ENCODE results near the gene ADARB2. TPM values are rescaled to one million over a fixed set of nuclear protein-coding genes. Genes with fewer than 3 reads are reported as not detected.

Gene ADARB2
- total RNA-seq, 4 donors from 2014 or later: 0.32 to 1.6 (median 0.80) TPM

DNA sequence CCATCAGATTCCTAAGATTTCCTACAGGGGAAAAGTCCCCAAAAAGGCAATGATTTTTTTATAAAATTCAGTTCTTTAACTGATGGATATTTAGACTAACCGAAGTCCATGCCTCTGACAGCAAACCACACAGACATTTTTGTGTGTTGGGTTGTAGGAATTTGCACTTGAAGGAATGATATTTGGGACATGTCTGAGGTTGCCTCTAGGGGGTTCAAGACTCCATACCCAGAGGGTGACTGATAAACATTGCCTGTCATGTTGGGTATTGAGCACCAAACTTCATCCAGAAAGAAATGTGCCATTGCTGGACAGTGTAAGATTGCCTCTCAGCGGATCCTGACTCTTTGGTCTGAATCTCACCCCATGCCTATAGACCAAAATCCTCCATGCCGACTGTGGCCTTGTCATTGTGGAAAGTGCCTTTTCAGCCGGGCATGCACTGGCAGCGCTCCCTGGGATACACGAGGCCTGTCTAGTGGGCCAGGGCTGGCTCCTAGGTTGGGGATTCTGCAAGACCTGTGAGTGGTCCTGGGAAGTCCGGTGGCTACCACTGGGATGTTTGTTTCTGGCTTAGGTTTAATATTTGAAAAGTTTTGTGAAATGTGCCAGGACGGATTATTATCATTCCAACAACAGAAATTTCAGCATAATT lies 428.2 kb downstream of the ADARB2 start:
- TF ChIP-seq EP300 (IDR thresholded peaks at IDR 0.05) (no peak), POLR2A (IDR thresholded peaks at IDR 0.05) (no peak), POLR2AphosphoS5 (IDR thresholded peaks at IDR 0.05) (no peak)
- TF ChIP-seq, protein P1, sequence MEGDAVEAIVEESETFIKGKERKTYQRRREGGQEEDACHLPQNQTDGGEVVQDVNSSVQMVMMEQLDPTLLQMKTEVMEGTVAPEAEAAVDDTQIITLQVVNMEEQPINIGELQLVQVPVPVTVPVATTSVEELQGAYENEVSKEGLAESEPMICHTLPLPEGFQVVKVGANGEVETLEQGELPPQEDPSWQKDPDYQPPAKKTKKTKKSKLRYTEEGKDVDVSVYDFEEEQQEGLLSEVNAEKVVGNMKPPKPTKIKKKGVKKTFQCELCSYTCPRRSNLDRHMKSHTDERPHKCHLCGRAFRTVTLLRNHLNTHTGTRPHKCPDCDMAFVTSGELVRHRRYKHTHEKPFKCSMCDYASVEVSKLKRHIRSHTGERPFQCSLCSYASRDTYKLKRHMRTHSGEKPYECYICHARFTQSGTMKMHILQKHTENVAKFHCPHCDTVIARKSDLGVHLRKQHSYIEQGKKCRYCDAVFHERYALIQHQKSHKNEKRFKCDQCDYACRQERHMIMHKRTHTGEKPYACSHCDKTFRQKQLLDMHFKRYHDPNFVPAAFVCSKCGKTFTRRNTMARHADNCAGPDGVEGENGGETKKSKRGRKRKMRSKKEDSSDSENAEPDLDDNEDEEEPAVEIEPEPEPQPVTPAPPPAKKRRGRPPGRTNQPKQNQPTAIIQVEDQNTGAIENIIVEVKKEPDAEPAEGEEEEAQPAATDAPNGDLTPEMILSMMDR (IDR thresholded peaks at IDR 0.05): no peak
- Histone ChIP-seq H3K27ac (no peak overlapping the region), H3K4me3 (no peak overlapping the region), H3K36me3 (no peaks in the 10 kb centered on the region), H3K4me1 (no peaks in the 10 kb centered on the region), H3K27me3 (no peaks in the 10 kb centered on the region), H3K9me3 (no peaks in the 10 kb centered on the region)
- WGBS: 82% methylated on average over 8 of the region's 8 CpGs
- peak in 1 of 2 donors; percentile 56 for DNase-seq (ENCODE audit: low spot score in 2 of 2)

DNA sequence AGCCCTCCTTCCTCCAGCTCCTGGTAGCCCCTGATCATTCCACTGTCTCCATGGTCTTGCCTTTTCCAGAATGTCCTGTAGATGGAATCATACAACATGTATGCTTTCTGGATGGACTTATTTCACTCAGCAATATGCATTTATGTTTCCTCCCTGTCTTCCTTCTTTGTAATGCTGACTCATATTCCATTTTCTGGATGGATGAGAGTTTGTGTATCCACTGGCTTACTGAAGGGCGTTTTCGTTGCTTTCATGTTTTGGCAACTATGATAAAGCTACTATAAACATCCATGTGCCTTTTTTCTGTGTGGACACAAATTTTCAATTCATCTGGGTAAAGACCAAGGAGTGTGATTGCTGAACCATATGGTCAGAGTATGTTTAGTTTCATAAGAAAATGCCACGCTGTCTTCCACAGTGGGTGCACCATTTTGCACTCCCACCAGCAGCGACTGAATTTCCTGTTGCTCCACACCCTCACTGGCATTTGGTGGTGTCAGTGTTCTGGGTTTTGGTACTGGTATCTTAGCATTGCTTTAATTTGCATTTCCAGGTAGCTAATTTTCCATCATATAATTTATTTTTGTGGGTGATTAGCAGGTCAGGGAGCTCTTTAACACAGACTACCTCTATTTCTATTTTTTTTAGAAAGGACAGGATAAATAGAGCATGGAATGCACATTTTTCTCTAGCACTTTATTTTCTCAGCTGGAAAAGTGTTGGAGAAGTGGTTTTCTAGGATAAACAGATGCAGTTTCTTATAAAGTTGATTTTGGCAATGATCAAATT lies 429.0 kb downstream of the ADARB2 start:
- H3K4me1 ChIP-seq: no peaks in the 10 kb centered on the region
- 58% methylated on average over 4 of the region's 4 CpGs for WGBS
- H3K9me3 ChIP-seq: no peaks in the 10 kb centered on the region
- no peak overlapping the region for H3K4me3 ChIP-seq
- DNase-seq (ENCODE audit: low spot score in 2 of 2): peak in 1 of 2 donors; percentile 16
- TF ChIP-seq POLR2AphosphoS5 (IDR thresholded peaks at IDR 0.05) (no peak), EP300 (IDR thresholded peaks at IDR 0.05) (no peak), POLR2A (IDR thresholded peaks at IDR 0.05) (no peak)
- TF ChIP-seq, protein P1 (IDR thresholded peaks at IDR 0.05): no peak
- no peaks in the 10 kb centered on the region for H3K36me3 ChIP-seq
- H3K27me3 ChIP-seq: no peaks in the 10 kb centered on the region
- no peak overlapping the region for H3K27ac ChIP-seq

DNA sequence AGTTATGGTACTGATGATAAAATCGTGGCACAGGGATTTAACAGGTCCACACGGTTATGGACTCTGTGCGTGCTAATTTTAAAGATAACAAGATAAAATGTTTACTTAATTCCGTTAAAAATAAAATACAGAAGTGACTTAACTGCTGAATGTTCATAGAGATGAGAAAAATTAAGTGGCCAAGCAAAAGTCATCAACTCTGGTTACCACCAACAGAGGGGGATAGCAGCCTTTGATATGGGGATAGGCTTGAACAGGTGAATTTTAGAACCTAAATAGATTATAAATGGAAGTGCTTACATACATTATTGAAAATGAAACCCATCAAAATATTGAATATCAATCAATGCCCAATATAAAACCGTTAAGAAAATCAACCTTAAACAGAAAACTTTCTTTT lies 436.2 kb downstream of the ADARB2 start:
- Histone ChIP-seq H3K27me3 (peaks cover 7% of the 10 kb centered on the region), H3K36me3 (no peaks in the 10 kb centered on the region), H3K9me3 (no peaks in the 10 kb centered on the region), H3K4me3 (no peak overlapping the region), H3K4me1 (no peaks in the 10 kb centered on the region), H3K27ac (no peak overlapping the region)
- TF ChIP-seq, protein P1 (IDR thresholded peaks at IDR 0.05): no peak
- TF ChIP-seq POLR2A (IDR thresholded peaks at IDR 0.05) (no peak), EP300 (IDR thresholded peaks at IDR 0.05) (no peak), POLR2AphosphoS5 (IDR thresholded peaks at IDR 0.05) (no peak)
- no peak for DNase-seq (ENCODE audit: low spot score in 2 of 2)
- 69% methylated on average over 5 of the region's 5 CpGs for WGBS

DNA sequence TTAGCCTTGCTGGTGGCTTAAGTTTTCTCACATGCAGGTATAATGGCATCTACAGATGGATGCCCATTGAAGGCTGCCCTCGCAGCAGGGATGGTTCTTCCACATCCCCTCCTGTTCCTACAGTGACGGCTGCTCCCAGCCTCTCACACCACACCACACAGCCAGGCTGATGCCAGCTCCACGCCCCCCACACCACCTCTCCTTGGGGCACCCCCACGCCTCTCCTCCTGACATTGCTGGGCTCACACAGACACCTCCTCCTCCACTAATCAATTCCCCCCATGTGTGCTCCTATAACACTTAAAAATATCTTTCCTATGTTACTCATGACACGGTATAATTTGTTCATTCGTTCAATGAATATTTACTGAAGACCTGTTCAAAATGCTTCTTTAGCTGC lies 437.1 kb downstream of the ADARB2 start:
- no peak for DNase-seq (ENCODE audit: low spot score in 2 of 2)
- H3K27me3 ChIP-seq: peaks cover 7% of the 10 kb centered on the region
- 67% methylated on average over 6 of the region's 6 CpGs for WGBS
- no peak overlapping the region for H3K27ac ChIP-seq
- H3K9me3 ChIP-seq: no peaks in the 10 kb centered on the region
- no peaks in the 10 kb centered on the region for H3K4me1 ChIP-seq
- TF ChIP-seq, protein P1 (IDR thresholded peaks at IDR 0.05): no peak
- TF ChIP-seq EP300 (IDR thresholded peaks at IDR 0.05) (no peak), POLR2A (IDR thresholded peaks at IDR 0.05) (no peak), POLR2AphosphoS5 (IDR thresholded peaks at IDR 0.05) (no peak)
- no peak overlapping the region for H3K4me3 ChIP-seq
- H3K36me3 ChIP-seq: no peaks in the 10 kb centered on the region

DNA sequence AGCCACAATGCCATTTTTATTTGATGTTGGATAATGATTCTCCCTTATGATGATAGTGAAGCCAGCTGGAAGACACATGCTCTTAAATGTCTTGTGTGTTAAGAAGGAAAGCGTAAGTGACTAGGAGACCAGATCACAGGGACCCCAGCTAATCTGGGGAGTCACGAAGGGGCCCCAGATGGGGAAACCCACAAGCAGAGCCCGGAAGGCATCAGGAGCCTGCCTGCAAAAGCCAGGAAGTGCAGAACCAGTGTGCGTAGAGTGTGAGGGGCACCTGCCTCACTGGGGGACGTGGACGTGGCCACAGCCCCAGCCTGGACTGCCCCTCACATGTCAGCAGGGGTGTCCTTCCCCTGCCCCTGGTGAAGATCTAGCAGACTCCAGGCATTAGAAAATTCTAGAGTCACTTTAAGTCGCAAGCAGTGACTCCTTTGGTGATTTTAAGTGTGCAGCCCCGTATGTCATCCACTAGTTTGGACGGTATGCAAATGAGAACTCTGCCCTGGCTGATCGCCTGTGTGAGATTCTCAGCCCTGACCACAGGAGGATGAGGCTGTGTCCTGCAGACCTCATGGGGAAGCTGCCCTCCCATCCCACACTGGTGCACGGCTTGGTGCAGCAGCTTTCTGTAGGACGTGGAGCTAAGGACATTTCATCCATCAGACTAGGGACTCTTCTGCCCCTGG lies 438.1 kb downstream of the ADARB2 start:
- H3K27ac ChIP-seq: no peak overlapping the region
- H3K4me1 ChIP-seq: no peaks in the 10 kb centered on the region
- H3K9me3 ChIP-seq: no peaks in the 10 kb centered on the region
- WGBS: 66% methylated on average over 9 of the region's 12 CpGs
- TF ChIP-seq, protein P1 (IDR thresholded peaks at IDR 0.05): no peak
- no peak for TF ChIP-seq POLR2AphosphoS5 (IDR thresholded peaks at IDR 0.05)
- no peak for TF ChIP-seq EP300 (IDR thresholded peaks at IDR 0.05)
- no peak for TF ChIP-seq POLR2A (IDR thresholded peaks at IDR 0.05)
- no peaks in the 10 kb centered on the region for H3K36me3 ChIP-seq
- H3K4me3 ChIP-seq: no peak overlapping the region
- peaks cover 7% of the 10 kb centered on the region for H3K27me3 ChIP-seq
- no peak for DNase-seq (ENCODE audit: low spot score in 2 of 2)

Measured in suprapubic skin (tissue), 4 donors.